ENCODE measurements around the gene GRAP.

DNA sequence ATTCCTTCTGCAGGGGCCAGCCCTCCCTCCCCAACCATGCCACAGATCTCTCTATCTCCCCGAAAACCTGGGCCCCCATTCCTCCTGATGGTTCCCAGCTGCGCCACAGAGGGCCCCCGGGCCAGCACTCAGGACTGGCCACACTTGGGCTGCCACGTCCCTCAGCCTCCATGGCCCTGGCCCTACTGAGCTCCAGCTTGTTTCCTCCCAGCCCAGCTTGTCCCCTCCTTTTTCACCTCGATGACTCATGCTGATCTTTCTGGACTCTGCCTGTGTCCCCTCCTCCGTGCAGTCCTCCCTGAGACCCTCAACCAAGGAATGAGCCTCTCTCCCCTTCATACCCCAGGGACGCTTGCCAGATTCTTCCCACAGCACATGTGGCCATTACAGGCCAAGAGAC is 31.3 kb downstream of the GRAP start:
- TF ChIP-seq, protein P1, sequence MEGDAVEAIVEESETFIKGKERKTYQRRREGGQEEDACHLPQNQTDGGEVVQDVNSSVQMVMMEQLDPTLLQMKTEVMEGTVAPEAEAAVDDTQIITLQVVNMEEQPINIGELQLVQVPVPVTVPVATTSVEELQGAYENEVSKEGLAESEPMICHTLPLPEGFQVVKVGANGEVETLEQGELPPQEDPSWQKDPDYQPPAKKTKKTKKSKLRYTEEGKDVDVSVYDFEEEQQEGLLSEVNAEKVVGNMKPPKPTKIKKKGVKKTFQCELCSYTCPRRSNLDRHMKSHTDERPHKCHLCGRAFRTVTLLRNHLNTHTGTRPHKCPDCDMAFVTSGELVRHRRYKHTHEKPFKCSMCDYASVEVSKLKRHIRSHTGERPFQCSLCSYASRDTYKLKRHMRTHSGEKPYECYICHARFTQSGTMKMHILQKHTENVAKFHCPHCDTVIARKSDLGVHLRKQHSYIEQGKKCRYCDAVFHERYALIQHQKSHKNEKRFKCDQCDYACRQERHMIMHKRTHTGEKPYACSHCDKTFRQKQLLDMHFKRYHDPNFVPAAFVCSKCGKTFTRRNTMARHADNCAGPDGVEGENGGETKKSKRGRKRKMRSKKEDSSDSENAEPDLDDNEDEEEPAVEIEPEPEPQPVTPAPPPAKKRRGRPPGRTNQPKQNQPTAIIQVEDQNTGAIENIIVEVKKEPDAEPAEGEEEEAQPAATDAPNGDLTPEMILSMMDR (IDR thresholded peaks at IDR 0.05): no peak
- no peak for TF ChIP-seq POLR2A (IDR thresholded peaks at IDR 0.05)
